HL-60 (cell line): ENCODE measurements around the gene AVPR2.

Experiments used
- DNase-seq, 2 experiments: peaks; one replicate each; pipeline ENCODE4 v3.0.0-alpha.2; 2010 to 2020; ENCODE audit warnings: low read depth in 1 of 2, low spot score in 1 of 2
- H3K27ac ChIP-seq: fragments of 250-450 bp; sonication (Bioruptor Pico); replicated peaks from 2 replicates; pipeline ENCODE4 v1.5.1; 2020; ENCODE audit warnings: mild to moderate bottlenecking, moderate library complexity
- H3K27me3 ChIP-seq: fragments of 250-450 bp; sonication (Bioruptor Pico); 2 replicates; pipeline ENCODE4 v1.5.1; 2021; ENCODE audit warnings: mild to moderate bottlenecking, moderate library complexity; ENCODE audit not compliant: insufficient read depth, poor library complexity, severe bottlenecking
- H3K4me3 ChIP-seq: replicated peaks from 2 replicates; pipeline ENCODE4 v1.5.1; 2011; ENCODE audit warnings: mild to moderate bottlenecking, control low read depth, low read length; ENCODE audit not compliant: insufficient read depth
- GABPA ChIP-seq: IDR thresholded peaks from 2 replicates; pipeline ENCODE4 v1.6.1; 2012; ENCODE audit warnings: low read depth
- POLR2AphosphoS5 ChIP-seq: IDR thresholded peaks from 2 replicates; pipeline ENCODE4 v1.6.1; 2012; ENCODE audit warnings: low read depth
- SPI1 ChIP-seq: IDR thresholded peaks from 2 replicates; pipeline ENCODE4 v1.6.1; 2012; ENCODE audit warnings: low read depth, mild to moderate bottlenecking, borderline replicate concordance
- TF ChIP-seq, protein P1 (sequence below): IDR thresholded peaks from 2 replicates; pipeline ENCODE4 v1.6.1; 2012; ENCODE audit warnings: low read depth; ENCODE audit not compliant: insufficient replicate concordance
- TF ChIP-seq, protein P2 (sequence below): IDR thresholded peaks from one replicate; pipeline ENCODE4 v1.5.1; 2011; ENCODE audit warnings: low read length, control low read depth, inconsistent platforms; ENCODE audit not compliant: insufficient read depth

Gene AVPR2

DNA sequence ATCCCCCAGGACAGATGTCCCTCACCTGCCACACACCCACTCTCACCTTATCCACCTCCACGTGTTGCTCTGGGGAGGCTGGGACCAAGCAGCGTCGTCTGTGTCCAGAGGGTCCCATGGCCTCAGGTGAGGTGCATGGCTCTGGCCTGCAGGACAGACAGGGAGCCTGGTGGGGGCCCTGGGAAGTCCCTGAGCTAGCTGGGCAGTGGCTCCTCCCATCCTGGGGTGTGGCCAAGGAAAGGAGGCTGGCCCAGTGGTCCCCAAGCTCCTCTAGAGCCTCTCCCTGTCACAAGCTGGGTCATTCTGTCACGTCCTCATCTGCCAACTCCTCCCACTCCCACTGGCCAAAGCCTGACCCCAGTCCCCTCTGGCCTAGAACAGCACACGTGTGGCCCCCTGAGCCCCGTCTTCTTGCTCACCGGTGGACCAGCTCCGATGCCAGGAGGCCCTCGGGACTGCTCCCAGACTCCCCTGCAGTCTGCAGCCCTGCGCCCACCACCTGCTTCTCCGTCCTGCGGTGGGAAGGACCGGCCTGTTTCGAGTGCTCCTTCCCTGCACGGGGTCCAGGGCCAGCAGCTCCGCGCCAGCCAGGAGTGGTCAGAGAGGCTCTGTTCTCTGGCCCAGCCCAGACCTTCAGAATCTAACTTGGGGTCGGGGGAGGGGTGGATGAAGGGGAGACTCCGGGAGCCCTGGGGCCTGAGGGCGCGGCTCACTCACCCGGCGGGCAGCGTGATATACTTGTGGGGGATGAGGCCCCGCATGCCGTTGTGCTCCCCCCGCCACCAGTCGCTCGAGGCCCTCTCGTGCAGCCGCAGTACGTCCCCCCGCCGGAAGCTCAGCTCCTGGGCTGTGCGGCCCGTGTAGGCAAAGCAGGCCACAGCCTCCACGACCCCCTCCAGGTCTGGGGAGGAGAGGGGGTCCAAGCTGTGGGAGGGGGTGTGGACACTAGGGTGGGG, 4.8 kb downstream of the AVPR2 start:
- DNase-seq = peak in 1 of 2 experiments; percentile 5
- Histone ChIP-seq H3K27ac (no peak overlapping the region), H3K27me3 (no peaks in the 10 kb centered on the region), H3K4me3 (no peak overlapping the region)
- no peak for TF ChIP-seq GABPA
- TF ChIP-seq POLR2AphosphoS5 = no peak
- TF ChIP-seq, protein P1, sequence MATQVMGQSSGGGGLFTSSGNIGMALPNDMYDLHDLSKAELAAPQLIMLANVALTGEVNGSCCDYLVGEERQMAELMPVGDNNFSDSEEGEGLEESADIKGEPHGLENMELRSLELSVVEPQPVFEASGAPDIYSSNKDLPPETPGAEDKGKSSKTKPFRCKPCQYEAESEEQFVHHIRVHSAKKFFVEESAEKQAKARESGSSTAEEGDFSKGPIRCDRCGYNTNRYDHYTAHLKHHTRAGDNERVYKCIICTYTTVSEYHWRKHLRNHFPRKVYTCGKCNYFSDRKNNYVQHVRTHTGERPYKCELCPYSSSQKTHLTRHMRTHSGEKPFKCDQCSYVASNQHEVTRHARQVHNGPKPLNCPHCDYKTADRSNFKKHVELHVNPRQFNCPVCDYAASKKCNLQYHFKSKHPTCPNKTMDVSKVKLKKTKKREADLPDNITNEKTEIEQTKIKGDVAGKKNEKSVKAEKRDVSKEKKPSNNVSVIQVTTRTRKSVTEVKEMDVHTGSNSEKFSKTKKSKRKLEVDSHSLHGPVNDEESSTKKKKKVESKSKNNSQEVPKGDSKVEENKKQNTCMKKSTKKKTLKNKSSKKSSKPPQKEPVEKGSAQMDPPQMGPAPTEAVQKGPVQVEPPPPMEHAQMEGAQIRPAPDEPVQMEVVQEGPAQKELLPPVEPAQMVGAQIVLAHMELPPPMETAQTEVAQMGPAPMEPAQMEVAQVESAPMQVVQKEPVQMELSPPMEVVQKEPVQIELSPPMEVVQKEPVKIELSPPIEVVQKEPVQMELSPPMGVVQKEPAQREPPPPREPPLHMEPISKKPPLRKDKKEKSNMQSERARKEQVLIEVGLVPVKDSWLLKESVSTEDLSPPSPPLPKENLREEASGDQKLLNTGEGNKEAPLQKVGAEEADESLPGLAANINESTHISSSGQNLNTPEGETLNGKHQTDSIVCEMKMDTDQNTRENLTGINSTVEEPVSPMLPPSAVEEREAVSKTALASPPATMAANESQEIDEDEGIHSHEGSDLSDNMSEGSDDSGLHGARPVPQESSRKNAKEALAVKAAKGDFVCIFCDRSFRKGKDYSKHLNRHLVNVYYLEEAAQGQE = no peak
- TF ChIP-seq, protein P2, sequence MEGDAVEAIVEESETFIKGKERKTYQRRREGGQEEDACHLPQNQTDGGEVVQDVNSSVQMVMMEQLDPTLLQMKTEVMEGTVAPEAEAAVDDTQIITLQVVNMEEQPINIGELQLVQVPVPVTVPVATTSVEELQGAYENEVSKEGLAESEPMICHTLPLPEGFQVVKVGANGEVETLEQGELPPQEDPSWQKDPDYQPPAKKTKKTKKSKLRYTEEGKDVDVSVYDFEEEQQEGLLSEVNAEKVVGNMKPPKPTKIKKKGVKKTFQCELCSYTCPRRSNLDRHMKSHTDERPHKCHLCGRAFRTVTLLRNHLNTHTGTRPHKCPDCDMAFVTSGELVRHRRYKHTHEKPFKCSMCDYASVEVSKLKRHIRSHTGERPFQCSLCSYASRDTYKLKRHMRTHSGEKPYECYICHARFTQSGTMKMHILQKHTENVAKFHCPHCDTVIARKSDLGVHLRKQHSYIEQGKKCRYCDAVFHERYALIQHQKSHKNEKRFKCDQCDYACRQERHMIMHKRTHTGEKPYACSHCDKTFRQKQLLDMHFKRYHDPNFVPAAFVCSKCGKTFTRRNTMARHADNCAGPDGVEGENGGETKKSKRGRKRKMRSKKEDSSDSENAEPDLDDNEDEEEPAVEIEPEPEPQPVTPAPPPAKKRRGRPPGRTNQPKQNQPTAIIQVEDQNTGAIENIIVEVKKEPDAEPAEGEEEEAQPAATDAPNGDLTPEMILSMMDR = no peak
- TF ChIP-seq SPI1 = no peak

DNA sequence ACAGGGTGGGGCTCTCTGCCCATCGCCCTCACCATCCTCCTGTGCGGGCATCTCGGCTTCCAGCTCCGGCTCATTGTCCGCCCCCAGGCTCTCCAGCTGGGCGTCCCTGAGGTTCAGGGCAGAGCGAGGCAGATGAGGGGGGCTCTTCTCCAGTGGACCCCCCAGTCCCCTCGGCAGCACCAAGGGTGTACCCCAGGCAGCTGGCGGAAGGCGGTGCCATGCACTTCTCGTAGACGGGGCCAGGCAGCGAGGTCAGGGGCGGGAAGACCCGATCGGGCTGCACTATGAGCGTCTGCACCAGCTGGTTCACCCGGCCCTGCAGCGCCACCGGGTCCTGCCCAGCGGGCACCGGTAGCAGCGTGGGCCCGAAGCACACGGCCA, 5.5 kb downstream of the AVPR2 start:
- Histone ChIP-seq H3K4me3 (no peak overlapping the region), H3K27me3 (no peaks in the 10 kb centered on the region)

DNA sequence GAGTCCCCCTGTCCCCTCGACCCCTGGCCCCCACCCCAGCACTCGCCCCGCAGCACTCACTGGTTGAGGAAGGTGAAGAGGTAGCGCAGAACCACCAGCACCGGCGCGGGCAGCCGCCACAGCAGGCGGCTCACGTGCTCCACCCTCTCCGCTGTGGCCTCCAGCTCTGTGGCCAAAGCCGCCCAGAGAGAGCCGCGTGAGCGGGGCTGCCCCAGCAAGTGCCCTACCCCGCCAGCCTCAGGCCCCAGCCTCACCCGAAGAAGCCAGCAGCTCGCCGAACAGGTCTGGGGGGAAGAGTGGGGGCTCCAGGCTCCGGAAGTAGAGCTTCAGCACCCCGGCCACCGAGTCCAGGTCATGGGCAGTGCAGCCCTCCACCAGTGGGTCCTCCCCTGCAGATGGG, 6.0 kb downstream of the AVPR2 start:
- TF ChIP-seq GABPA (no peak), SPI1 (no peak), POLR2AphosphoS5 (no peak)
- TF ChIP-seq, protein P2 = no peak
- TF ChIP-seq, protein P1 = no peak
- no peak overlapping the region for H3K4me3 ChIP-seq
- H3K27me3 ChIP-seq = no peaks in the 10 kb centered on the region
- no peak overlapping the region for H3K27ac ChIP-seq
- DNase-seq = peak in 1 of 2 experiments; percentile 10

More for the DNA sequence above, 5.5 kb downstream of the AVPR2 start:
- no peak overlapping the region for H3K27ac ChIP-seq
- peak in 1 of 2 experiments; percentile 6 for DNase-seq
- TF ChIP-seq, protein P1 = no peak
- TF ChIP-seq, protein P2 = no peak
